ENCODE measurements around the gene TRIM26.

TRIM26 gene

GRCh38 chr6:30211306-30211705 lies 1.9 kb downstream of the TRIM26 start:
- no peak for DNase-seq (ENCODE audit: low read depth, low spot score)

GRCh38 chr6:30207619-30208295 lies 5.4 kb downstream of the TRIM26 start:
- no peak for DNase-seq (ENCODE audit: low read depth, low spot score)

- DNase-seq (ENCODE audit: low read depth, low spot score): no peak
These were observed 6.2 kb downstream of the TRIM26 start for GRCh38 chr6:30206799-30207618.

- DNase-seq (ENCODE audit: low read depth, low spot score): no peak
These were observed 7.1 kb downstream of the TRIM26 start for GRCh38 chr6:30206152-30206551.

- DNase-seq (ENCODE audit: low read depth, low spot score): no peak
These were observed 9.1 kb downstream of the TRIM26 start for GRCh38 chr6:30204116-30204515.

GRCh38 chr6:30202366-30202765 lies 10.8 kb downstream of the TRIM26 start:
- no peak for DNase-seq (ENCODE audit: low read depth, low spot score)

GRCh38 chr6:30200551-30201281 lies 12.5 kb downstream of the TRIM26 start:
- DNase-seq (ENCODE audit: low read depth, low spot score): no peak

- DNase-seq (ENCODE audit: low read depth, low spot score): no peak
These were observed 14.8 kb downstream of the TRIM26 start for GRCh38 chr6:30198166-30199084.

GRCh38 chr6:30196376-30196775 lies 16.8 kb downstream of the TRIM26 start:
- no peak for DNase-seq (ENCODE audit: low read depth, low spot score)

- no peak for DNase-seq (ENCODE audit: low read depth, low spot score)
These were observed 17.3 kb downstream of the TRIM26 start for GRCh38 chr6:30195951-30196350.

GRCh38 chr6:30194797-30195690 lies 18.2 kb downstream of the TRIM26 start:
- no peak for DNase-seq (ENCODE audit: low read depth, low spot score)

GRCh38 chr6:30192076-30192475 lies 21.1 kb downstream of the TRIM26 start:
- no peak for DNase-seq (ENCODE audit: low read depth, low spot score)

- no peak for DNase-seq (ENCODE audit: low read depth, low spot score)
These were observed 24.7 kb downstream of the TRIM26 start for GRCh38 chr6:30188541-30188940.

- no peak for DNase-seq (ENCODE audit: low read depth, low spot score)
These were observed 27.2 kb downstream of the TRIM26 start for GRCh38 chr6:30185846-30186484.

GRCh38 chr6:30184417-30185031 lies 28.7 kb downstream of the TRIM26 start:
- DNase-seq (ENCODE audit: low read depth, low spot score): no peak

GRCh38 chr6:30180145-30180544 lies 33.1 kb downstream of the TRIM26 start:
- DNase-seq (ENCODE audit: low read depth, low spot score): no peak

GRCh38 chr6:30178837-30179236 lies 34.4 kb downstream of the TRIM26 start:
- no peak for DNase-seq (ENCODE audit: low read depth, low spot score)

GRCh38 chr6:30175765-30176164 lies 37.4 kb downstream of the TRIM26 start:
- no peak for DNase-seq (ENCODE audit: low read depth, low spot score)

- DNase-seq (ENCODE audit: low read depth, low spot score): no peak
These were observed 40.5 kb downstream of the TRIM26 start for GRCh38 chr6:30172681-30173080.
